GM18520 (cell line): Measurements from ENCODE around the gene TBC1D1.
"Not testable (repeated sequence)": the region's sequence is repeated elsewhere in the genome, so short reads cannot be mapped to it uniquely, and the experiment has no call there.

ENCODE experiments used
- ATAC-seq: cut with Tn5 transposase; IDR thresholded peaks from one replicate; pipeline ENCODE4 v1.9.1; 2021; ENCODE audit not compliant: unreplicated experiment

TBC1D1 gene

DNA sequence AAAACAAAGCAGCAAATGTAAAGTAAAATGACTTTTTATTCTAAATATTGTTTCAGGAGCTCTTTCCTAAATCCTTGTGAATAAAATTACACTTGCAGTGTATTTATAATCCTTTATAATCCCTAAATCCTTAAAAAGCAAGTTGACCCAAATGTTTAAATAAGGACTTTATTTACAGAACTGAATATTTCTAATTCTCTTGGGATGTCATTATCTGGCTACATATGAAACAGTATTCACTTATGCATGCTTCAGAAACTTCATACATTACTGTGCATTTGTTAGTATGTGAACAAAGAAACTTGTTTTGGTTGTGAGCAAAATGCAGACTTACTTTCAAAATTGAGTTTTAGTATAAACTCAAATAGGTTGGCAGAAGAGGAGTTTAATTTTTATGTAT lies 118.5 kb downstream of the TBC1D1 start:
- ATAC-seq, result no peak

DNA sequence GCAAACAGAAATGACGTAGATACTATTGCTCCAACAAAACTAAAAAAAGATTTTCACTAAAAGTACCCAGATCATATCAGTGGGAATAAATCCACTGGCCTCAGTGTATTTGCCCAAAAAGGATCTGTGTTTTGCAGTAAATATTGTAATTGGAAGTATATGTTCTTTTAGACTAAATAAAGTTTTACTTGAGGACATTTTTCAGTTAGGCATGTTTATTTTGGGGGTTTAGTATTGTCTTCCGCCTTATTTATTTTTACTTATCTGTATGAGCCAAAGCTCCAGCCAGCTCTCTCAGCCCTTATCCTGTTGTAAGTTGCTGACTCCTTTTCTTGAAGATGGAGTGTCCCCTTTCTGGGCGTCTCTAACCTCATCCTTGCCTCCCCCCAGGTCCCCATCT lies 119.1 kb downstream of the TBC1D1 start:
- no peak for ATAC-seq

DNA sequence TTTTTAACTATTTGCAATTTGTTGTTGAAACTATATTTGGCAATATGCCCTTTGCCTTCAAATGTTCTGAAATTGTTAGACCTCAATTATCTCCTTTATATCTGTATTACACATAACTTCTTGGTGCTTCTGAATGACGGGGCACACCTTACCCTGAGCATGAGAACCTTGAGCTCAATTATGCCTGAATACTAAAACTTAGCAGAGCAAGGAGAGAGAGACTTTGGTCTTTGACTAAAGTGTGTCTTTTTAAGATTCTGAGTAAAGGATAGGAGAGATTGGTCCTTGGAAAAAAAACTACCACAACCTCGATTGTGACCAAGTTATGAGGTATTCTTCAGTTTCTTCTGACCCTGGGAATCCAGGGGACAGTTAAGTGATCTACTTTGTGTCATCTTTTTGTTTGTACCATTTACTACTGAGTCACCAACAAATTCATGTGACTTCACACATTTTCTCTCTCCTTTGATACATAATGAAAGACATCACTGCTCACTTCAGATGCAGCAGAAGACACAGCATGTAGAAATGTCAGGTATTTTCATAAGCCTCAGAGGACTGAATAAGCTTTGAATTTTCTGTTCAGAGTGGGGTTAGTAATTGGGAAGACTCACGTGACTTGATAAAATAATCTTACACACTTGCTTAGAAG lies 120.8 kb downstream of the TBC1D1 start:
- ATAC-seq, result no peak

DNA sequence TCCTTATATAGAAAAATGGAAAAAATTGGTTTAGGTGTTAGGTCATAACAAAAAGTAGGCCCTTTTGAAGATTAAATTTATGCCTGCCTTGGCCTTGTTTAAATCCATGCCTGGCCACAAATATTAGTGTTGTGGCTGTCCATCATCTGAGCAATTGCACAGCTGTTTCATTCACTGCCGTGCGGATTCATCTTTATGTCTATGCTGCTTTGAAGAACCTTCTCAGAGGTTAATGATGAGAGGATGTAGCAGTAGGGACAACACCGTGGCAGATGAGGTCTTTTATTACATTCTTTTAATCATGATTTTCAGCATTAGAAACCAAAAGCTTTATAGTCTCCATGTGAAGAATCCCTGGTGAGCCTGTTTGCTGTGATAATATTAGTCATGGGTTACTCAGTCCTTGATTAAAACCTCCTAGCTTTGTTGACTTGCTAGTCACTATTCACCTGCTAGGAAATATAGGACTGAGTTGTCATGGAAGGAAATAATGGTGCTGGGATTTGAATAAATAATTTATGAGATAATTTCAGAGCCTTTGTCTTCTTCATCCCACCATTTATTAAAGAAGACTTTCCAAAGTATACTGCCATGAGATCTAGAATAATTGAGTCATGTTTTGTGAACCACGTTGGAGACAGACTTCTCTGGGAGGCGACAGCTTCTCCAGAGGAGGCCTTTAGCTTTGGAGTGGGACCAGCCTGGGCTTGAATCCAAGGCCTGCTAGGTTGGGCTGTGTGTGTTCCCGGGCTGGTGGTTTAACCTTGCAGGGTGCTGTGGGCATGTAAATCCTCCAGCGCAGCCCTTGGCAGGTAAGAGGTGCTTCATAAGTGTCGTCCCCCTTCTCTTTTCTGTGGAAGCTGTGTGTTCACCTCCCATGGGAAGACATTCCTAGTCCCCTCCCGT lies 122.8 kb downstream of the TBC1D1 start:
- ATAC-seq, result no peak

DNA sequence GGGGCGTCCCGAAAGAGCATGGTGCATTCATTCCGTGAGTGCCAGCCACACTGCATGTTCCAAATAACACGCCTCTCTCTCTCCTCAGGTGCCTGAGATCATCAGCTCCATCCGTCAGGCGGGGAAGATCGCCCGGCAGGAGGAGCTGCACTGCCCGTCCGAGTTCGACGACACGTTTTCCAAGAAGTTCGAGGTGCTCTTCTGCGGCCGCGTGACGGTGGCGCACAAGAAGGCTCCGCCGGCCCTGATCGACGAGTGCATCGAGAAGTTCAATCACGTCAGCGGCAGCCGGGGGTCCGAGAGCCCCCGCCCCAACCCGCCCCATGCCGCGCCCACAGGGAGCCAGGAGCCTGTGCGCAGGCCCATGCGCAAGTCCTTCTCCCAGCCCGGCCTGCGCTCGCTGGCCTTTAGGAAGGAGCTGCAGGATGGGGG lies 123.6 kb downstream of the TBC1D1 start:
- ATAC-seq, result no peak

DNA sequence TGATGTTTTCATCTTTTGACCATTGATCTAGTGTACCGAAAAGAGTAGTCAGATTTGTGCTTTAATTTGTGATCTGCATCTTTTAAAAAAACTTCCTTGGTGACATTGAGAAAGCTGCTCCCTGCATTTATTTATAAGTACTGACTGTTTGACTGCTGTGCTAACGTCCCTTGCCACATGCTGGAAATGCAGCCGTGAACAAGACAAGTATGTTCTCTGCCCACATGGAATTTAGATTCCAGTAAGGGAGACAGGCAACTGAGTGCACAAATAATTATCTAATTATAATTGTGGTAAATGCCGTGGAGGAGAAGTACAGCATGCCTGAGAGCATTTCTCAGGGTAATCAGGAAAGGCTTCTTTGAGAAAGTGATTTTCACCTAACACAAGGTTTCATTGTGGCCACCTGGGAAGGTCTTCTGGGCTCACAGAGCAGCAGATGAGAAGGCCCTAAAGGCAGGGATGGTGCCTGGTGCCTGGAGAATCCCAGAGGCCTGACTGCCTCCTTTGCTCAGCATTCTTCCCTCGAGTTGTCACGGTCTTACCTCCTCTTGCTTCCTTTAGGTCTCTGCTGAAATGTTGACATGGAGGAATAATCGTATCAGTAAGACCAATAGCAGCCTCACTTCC lies 125.1 kb downstream of the TBC1D1 start:
- no peak for ATAC-seq

DNA sequence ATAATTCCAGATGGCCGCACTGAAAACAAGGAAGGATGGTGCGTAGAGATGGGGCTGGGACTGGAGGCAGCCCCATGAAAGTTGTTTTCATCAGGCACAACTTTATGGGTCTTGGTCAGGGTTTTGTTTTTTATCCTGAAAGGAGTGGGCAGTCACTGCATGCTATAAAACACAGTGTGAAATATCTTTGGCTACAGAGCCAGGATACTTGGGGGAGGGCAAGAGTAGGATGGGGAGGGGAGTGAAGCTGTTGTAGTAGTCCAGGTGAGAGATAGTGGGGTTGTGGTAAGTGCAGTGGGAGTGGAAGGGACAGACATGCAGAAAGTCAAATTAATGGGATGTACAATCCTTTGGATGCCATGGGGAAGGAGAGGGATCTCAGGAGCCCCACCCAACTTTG lies 125.8 kb downstream of the TBC1D1 start:
- ATAC-seq, result no peak

DNA sequence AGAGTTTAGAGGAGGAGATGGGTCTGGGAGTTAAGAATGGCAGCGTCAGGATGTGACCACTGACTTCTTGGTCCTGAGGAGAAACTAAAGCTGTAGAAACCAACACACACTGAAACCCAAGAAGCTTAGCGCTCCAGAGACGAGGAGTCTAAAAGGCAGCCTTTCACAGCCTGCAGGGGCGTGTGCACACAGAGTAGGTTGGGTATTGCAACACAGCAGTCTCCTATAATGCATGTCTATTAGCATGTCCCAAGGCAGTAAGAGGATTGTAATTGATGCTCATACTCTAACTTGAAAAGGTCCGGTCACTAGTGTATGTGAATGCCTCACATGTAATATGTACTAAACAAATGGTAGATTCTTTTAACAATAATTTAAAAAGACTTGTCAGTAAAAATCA lies 126.7 kb downstream of the TBC1D1 start:
- no peak for ATAC-seq

DNA sequence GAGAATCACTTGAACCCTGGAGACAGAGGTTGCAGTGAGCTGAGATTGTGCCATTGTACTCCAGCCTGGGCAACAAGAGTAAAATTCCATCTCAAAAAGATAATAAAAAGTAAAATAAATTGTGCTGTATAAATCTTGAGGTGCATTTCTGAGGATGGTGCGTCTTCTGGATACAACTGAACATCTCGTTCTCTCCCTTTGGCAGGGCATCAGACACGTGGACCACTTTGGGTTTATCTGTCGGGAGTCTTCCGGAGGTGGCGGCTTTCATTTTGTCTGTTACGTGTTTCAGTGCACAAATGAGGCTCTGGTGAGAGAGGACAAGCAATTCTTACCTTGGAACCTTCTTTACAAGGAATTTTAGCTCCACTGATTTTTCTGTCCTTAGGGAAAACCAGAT lies 129.5 kb downstream of the TBC1D1 start:
- ATAC-seq, result no peak

DNA sequence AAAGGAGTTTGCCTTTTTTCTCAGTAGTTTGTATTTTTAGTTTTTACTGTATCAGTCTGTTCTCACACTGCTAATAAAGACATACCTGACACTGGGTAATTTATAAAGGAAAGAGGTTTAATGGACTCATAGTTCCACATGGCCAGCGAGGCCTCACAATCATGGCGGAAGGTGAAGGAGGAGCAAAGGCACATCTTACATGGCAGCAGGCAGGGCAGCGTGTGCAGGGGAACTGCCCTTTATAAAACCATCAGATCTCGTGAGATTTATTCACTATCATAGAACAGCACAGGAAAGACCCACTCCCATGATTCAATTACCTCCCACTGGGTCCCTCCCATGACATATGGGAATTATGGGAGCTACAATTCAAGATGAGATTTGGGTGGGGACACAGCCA lies 130.1 kb downstream of the TBC1D1 start:
- ATAC-seq, result not testable (repeated sequence)

DNA sequence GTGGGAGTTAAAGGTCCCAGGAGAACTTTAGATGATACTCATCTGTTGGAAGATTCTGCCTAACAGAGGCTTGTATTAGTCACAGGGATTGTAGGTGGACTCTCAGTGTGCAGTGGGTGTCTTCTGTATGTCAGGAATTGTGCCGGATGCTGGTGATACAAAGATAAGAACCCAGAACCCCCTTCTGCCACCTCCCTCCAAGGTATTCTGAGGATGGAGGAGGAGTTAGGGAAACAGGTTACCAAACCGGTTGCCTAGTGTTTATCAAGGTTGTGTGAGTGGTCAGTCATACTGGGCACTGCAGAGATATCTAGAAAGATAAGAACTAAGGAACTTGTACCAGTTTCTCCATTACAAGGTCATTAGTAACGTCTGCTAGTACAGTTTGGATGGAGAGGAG lies 130.9 kb downstream of the TBC1D1 start:
- ATAC-seq, result no peak

DNA sequence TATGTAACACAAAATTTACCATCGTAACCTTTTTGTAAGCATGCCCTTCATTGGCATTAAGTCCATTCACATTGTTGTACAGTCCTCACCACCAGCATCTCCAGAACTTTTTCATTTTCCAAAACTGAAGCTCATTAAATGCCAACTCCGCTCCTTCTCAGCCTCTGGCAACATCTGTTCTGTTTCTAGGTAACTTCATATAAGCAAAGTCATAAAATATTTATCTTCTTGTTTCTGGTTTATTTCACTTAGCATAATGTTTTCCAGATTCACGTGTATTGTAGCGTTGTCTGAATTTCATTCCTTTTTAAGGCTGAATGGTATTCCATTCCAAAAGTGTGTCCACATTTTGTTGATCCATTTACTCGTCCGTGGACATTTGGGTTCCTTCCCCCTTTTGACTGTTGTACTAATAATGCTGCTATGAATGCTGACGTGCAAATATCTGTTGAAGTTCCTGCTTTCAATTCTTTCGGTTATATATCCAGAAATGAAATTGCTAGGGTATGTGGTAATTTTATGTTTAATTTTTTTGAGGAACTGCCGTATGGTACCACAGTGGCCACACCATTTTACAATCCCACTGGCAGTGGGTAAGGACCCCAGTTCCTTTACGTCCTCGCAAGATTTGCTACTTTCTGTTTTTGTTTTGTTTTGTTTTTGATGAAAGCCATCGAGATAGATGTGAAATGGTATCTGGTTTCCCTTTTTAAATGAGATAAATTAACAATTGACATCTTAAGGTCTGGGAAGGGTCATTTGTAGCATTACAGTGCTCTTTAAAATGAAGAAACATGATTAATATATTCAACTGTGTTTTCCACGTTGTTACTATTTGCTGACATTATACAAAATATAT lies 132.7 kb downstream of the TBC1D1 start:
- no peak for ATAC-seq

DNA sequence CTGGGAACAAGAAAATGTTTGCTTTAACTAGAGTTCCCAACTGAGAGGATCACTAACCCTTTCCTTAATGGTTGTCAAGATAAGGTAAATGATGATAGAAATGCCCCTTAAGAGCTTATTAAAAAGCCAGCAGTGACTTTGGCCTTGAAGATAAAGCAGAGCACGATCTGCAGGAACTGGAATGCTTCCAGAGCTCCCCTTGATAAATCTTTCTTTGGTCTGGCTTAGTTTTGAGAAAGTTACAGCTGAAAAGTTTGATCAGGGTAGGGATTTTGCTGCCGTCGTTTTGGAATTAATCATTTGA lies 133.3 kb downstream of the TBC1D1 start:
- ATAC-seq, result no peak

DNA sequence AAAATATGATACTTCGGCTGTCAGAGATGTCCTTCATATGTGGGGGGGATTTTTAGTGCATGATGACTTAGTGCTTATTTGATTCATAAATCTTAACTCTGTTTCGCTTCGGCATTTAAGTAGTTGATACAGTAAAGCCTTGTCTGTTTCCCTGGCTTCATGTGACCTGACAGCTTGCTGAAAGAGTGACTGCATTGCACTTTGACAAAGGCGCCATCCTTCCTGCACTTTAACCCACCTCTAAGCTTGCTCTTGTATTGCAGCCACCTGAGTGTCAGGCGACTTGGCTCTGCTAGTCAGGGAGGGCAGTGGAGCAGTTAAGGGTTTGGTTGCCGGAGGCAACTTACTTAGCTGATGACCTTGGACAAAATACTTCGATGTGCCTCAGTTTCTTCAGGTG lies 134.8 kb downstream of the TBC1D1 start:
- ATAC-seq, result no peak

DNA sequence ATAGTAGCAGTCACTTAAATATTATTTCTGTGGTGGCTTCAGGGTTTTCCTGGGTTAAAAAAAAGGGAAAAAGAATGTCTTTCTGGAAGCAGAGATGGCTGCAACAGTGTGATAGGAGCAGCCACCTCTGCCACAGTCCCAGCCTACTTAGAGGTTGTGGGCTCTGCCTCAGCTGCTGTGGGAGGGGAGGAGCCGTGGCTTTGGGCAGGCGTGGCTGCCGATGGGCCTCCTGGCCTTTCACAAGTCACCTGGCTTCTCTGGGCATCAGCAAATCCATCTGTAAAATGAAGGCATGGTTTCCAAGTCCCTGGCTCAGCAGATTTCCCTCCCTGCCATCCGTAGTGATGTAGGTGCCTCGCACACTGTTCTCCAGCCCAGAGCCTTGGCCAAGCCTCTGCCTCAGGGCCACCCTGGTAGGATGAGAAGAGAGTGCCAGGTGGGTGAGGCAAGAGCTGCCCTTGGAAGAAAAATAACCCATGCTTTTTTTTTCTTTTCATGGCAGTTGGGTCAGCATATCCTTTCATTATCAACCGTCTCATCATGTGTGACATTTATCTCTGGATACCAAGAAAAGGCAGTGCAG lies 135.4 kb downstream of the TBC1D1 start:
- ATAC-seq, result no peak

DNA sequence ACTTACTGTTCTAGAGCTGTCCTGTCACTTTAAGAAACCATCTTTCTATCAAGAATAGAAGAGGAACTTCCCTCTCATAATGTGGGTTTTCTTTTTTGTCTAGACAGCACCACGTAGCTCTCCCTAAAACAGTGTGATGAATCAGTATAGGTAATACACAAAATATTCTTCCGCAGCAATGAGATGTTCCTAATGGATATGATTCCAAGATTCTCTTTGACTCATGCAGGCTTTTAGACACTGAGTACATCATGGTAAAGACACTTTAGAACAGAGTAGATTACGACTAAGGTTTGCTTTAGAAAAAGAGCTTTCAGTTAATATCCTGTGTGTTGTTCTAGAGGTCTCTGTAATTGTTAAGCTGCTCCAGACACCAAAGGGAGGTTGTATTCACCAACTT lies 139.1 kb downstream of the TBC1D1 start:
- ATAC-seq, result no peak

DNA sequence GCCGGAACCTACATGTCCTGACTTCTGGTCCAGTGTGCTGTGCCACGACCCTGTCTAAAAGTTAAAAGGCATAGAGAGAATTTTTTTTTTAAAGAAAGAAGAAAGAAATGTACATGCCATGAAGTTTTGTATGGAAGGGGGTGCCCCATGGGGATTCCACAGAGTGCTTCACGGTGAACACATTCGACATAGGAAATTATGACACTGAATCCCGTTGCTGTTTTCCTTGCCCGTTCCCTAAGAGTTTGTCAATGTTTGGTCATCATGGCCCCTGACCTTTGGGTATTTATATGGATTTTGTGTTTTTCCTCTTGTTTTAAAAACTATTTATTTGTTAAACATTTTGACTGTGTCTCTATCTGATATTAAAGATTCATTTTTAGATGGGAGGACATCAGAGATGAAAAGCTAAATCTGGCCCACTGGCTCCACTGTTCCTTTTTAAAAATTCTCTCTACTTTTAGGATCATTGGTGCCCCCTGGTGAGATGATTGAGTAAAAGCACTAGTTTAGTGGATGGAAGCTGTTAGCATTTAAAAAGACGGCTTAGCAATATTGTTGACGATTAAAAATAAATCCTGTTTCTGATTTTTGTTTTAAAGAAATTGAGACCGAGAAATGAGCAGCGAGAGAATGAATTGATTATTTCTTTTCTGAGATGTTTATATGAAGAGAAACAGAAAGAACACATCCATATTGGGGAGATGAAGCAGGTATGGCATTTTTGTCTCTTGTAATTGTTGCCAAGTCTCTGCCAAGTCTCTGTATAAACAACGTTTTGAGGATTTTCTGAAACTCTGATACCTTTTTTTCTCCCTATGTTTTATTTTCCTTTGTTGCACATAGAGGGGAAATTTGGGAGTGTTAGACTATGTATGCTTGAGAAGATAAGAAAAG lies 144.3 kb downstream of the TBC1D1 start:
- ATAC-seq, result no peak

DNA sequence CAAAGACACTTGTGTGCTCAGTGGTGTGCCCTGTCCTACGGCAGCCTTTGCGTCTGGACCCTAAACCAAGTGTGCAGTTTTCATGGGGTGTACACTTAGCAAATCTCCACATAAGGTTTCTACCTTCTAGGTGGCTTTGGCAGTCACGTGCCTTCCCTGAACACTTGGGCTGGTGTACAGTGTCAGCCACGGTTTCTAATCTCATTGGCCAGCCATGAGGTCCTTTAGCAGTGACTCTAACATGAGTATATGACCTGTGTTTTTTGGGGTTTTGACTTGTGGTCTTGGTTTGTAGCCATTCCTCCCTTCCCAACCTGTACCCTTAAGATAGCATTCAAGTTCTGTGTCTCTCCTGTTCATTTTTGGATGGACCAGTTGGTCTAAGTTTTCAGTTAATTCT lies 145.7 kb downstream of the TBC1D1 start:
- no peak for ATAC-seq

DNA sequence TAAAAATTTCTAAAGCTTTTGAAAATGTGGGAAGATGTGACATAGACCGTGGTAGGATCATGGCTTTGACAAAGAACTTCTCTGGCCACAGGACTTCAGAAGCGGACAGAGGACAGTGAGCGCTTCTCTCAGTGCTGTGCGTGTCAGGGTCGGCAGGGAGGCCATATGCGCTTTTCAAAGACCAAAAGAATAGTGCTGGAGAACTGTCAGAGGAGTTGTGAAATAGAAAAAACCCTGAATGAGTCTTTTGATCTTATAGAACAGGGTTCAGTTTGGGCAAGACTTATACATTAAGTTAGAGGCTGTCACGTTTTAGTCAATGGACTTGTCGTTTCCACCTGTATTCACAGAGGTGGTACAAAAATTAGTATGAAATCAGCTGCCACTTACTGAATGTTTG lies 146.7 kb downstream of the TBC1D1 start:
- ATAC-seq, result no peak

DNA sequence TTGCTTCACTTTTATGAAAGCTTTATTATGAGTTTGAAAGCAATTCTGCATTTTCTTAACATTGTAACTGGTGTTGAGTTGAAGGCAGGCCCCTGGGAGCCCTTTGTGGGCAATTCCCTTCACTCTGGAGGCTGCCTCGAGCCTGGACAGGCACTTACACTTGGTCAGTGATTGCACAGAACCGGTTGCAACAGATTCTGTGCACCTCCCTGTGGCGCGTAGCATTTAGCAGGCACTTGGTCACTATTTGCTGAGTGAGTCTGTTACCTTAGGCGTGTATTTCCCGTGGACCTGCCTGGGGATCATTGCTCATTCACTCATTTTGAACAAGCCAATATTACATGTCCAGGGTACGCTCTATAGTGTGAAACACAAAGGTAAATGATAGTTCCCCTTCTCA lies 149.7 kb downstream of the TBC1D1 start:
- ATAC-seq, result no peak
